Keratinocyte (primary cell): ENCODE measurements around the gene ABCG4.

ENCODE experiments used
- CTCF ChIP-seq, 3 experiments: IDR thresholded peaks in 1 of 3; conservative IDR thresholded peaks in 1 of 3; optimal IDR thresholded peaks in 1 of 3; 2 replicates in 2 of 3; 3 replicates in 1 of 3; pipeline versions ENCODE3 to v1.5.1; 2011; ENCODE audit warnings: low read length in 3 of 3, mild to moderate bottlenecking in 3 of 3, moderate library complexity in 2 of 3, control low read depth in 1 of 3, inconsistent platforms in 1 of 3; ENCODE audit not compliant: insufficient read depth in 2 of 3; ENCODE audit errors: extremely low read depth in 1 of 3
- EZH2 ChIP-seq: IDR thresholded peaks from one replicate; pipeline ENCODE4 v1.6.1; 2012; ENCODE audit warnings: inconsistent platforms, mild to moderate bottlenecking, low read length, moderate library complexity

GRCh38 chr11:119100246-119100970 is 48.4 kb upstream of the ABCG4 start:
- peak; percentile 44 to 61 (median 55) for TF ChIP-seq CTCF (optimal IDR thresholded peaks at IDR 0.05 in 1 of 3, IDR thresholded peaks at IDR 0.05 in 1 of 3, conservative IDR thresholded peaks at IDR 0.05 in 1 of 3; ENCODE audit: extremely low read depth in 1 of 3, insufficient read depth in 2 of 3, low read length in 3 of 3)
- no peak for TF ChIP-seq EZH2
